ENCODE measurements around the gene RXRG. TPM values are rescaled to one million over a fixed set of nuclear protein-coding genes. Genes with fewer than 3 reads are reported as not detected.

The RXRG gene
- total RNA-seq, 1 experiment from 2014 or later, result not detected

DNA sequence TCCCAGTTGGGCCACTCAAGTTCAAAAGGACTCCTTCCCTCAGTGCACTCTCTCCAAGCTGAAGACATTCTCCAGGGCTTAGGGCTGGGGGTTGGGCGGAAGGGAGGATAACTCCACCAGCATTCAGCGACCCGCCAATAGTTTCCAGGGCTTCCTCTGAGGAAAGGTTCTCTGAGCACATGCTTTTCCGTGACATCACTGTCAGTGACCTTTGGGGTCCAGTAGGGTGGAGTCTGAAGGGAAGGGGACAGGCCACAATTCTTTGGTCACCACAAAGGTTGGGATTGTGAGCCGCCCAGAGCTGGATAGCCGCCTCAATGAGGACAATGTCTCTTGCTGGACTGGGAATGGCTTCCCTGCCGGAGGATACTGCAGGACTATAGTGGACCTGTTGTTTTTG is 22.8 kb upstream of the RXRG start:
- Histone ChIP-seq H2BK12ac (ENCODE audit: insufficient read length, low read depth, low read length) (no peak overlapping the region), H3K79me1 (ENCODE audit: insufficient read depth, low read depth, low read length, poor library complexity, severe bottlenecking) (no peaks in the 10 kb centered on the region), H3T11ph (ENCODE audit: low read length) (no peak overlapping the region), H3K23me2 (ENCODE audit: insufficient read length, low read depth, low read length, poor library complexity, severe bottlenecking) (no peaks in the 10 kb centered on the region), H3K9ac (ENCODE audit: extremely low read depth, insufficient read length, low read length) (no peak overlapping the region), H3K18ac (ENCODE audit: insufficient read length, low read depth, low read length) (no peak overlapping the region), H3K56ac (ENCODE audit: insufficient read length, low read depth, low read length) (no peak overlapping the region), H2BK5ac (ENCODE audit: insufficient read length, low read length) (no peak overlapping the region), H3K14ac (ENCODE audit: insufficient read depth, low read length) (no peak overlapping the region), H2BK15ac (ENCODE audit: low read depth, low read length) (no peak overlapping the region), H3K27ac (ENCODE audit: insufficient read length, low read depth, low read length) (no peak overlapping the region), H2BK20ac (ENCODE audit: low read depth, low read length, poor library complexity, severe bottlenecking) (no peak overlapping the region), H3K27me3 (ENCODE audit: insufficient read depth, low read length) (no peaks in the 10 kb centered on the region), H2AFZ (ENCODE audit: low read length) (no peak overlapping the region), H2AK5ac (ENCODE audit: insufficient read length, low read length) (no peak overlapping the region), H3K4ac (ENCODE audit: low read depth, low read length) (no peak overlapping the region), H3K79me2 (ENCODE audit: insufficient read depth, low read length) (no peaks in the 10 kb centered on the region), H4K8ac (replicated peaks; ENCODE audit: insufficient read length, low read depth, low read length) (no peak overlapping the region), H3K23ac (ENCODE audit: insufficient read length, low read depth, low read length) (no peak overlapping the region), H3K4me2 (ENCODE audit: insufficient read depth, insufficient read length, low read length) (no peak overlapping the region), H3K4me1 (ENCODE audit: insufficient read depth, low read length) (peaks cover 8% of the 10 kb centered on the region; the same call in 1 of the 2 replicates), H2BK120ac (ENCODE audit: low read depth, low read length, poor library complexity, severe bottlenecking) (no peak overlapping the region), H4K5ac (ENCODE audit: insufficient read length, low read depth, low read length) (no peak overlapping the region), H4K91ac (ENCODE audit: insufficient read length, low read depth, low read length) (no peak overlapping the region), H3K9me3 (ENCODE audit: control insufficient read depth, low read depth, low read length) (no peaks in the 10 kb centered on the region), H4K20me1 (ENCODE audit: control insufficient read depth, insufficient read depth, insufficient read length) (no peaks in the 10 kb centered on the region)
- Mint-ChIP-seq H3K36me3 (ENCODE audit: insufficient read depth in 1 of 3, low read depth in 3 of 3) (no peaks in the 10 kb centered on the region; a peak in 1 of 7 replicates), H3K27me3 (ENCODE audit: low read depth) (peaks cover 5% of the 10 kb centered on the region), H3K9me3 (no peaks in the 10 kb centered on the region; a peak in 1 of 5 replicates), H3K4me3 (no peak overlapping the region), H3K4me1 (peaks cover 22 to 24% of the 10 kb centered on the region in 2 experiments), H3K27ac (no peak overlapping the region)
- no peak for DNase-seq
- WGBS (ENCODE audit: extremely low coverage, insufficient read length, low lambda C conversion rate), result no CpG with 5 or more reads among the region's 7 CpGs
- TF ChIP-seq CTCF (conservative IDR thresholded peaks at IDR 0.05), result no peak

All from H9 (cell line).